ENCODE results near the gene SNX9. TPM values are rescaled to one million over a fixed set of nuclear protein-coding genes. Genes with fewer than 3 reads are reported as not detected.

SNX9 gene
- total and polyA plus RNA-seq, 2 donors (not counting 1 experiment from before 2014, with no cell fraction given) = 56.8 to 117 TPM

DNA sequence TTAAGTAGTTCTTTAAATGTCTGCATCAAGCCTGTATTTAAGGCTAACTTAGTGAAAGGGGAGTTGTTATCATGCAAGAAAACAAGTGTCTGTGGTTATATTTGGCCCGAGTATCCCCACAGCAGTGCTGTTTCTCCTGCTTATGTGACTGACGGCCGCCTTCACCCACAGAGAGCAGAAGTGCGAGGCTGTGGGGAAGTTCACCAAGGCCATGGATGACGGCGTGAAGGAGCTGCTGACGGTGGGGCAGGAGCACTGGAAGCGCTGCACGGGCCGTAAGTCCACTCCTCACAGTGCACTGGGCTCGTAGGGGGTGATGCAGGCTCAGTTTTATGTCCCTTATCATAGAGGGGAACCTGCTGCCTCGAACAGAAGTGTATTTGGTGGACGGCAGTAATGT is 105.4 kb downstream of the SNX9 start:
- Histone ChIP-seq H2AFZ (ENCODE audit: low read length) (no peak overlapping the region), H3K36me3 (ENCODE audit: control insufficient read depth, insufficient read depth, low read length) (peaks cover 17% of the 10 kb centered on the region), H3K27ac (ENCODE audit: insufficient read depth, low read length) (no peak overlapping the region), H3K27me3 (ENCODE audit: control insufficient read depth, insufficient read depth, low read length) (no peaks in the 10 kb centered on the region), H3K9ac (ENCODE audit: insufficient read depth, low read length) (no peak overlapping the region), H3K9me3 (ENCODE audit: control insufficient read depth, insufficient read depth, low read depth, low read length) (no peaks in the 10 kb centered on the region), H3K79me2 (ENCODE audit: control insufficient read depth, insufficient read depth, low read length) (no peaks in the 10 kb centered on the region), H4K20me1 (ENCODE audit: control insufficient read depth, extremely low read depth, insufficient read depth, low read length) (no peaks in the 10 kb centered on the region), H3K4me2 (ENCODE audit: extremely low read depth, insufficient read depth, low read length) (no peak overlapping the region), H3K4me3 (replicated peaks in 1 of 4; ENCODE audit: control extremely low read depth in 1 of 4, insufficient read depth in 1 of 4, low read depth in 3 of 4, low read length in 4 of 4) (no peak overlapping the region), H3K4me1 (ENCODE audit: control insufficient read depth, extremely low read depth, insufficient read depth, low read length) (no peaks in the 10 kb centered on the region)
- TF ChIP-seq EZH2 (IDR thresholded peaks at IDR 0.05; ENCODE audit: low read length, missing control alignments) = no peak
- TF ChIP-seq, protein P1, sequence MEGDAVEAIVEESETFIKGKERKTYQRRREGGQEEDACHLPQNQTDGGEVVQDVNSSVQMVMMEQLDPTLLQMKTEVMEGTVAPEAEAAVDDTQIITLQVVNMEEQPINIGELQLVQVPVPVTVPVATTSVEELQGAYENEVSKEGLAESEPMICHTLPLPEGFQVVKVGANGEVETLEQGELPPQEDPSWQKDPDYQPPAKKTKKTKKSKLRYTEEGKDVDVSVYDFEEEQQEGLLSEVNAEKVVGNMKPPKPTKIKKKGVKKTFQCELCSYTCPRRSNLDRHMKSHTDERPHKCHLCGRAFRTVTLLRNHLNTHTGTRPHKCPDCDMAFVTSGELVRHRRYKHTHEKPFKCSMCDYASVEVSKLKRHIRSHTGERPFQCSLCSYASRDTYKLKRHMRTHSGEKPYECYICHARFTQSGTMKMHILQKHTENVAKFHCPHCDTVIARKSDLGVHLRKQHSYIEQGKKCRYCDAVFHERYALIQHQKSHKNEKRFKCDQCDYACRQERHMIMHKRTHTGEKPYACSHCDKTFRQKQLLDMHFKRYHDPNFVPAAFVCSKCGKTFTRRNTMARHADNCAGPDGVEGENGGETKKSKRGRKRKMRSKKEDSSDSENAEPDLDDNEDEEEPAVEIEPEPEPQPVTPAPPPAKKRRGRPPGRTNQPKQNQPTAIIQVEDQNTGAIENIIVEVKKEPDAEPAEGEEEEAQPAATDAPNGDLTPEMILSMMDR (conservative IDR thresholded peaks at IDR 0.05 in 1 of 2, IDR thresholded peaks at IDR 0.05 in 1 of 2; ENCODE audit: low read depth in 1 of 2, low read length in 2 of 2) = no peak
- no peak for DNase-seq (ENCODE audit: low read depth in 2 of 2)

DNA sequence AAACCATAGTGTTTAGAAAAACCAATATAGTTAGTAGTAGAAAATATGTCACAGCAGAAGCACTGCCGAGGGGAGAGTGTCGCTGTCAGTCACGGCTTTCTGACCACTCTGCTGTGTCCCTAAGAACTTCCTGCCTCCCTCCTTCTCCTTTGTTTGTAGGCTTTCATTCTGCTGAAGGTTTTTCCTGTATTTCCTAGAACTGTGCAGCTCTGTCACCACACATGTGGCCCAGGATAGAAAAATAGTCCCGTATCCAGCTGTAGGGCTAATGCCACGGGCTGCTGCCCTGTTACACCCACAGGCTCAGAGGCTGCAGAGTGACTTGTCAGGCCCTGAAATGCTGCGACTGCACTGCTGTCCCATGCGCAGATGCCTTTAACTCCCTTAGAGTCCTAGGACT is 106.0 kb downstream of the SNX9 start:
- Histone ChIP-seq H3K4me2 (ENCODE audit: extremely low read depth, insufficient read depth, low read length) (no peak overlapping the region), H3K27ac (ENCODE audit: insufficient read depth, low read length) (no peak overlapping the region), H2AFZ (ENCODE audit: low read length) (no peak overlapping the region), H4K20me1 (ENCODE audit: control insufficient read depth, extremely low read depth, insufficient read depth, low read length) (no peaks in the 10 kb centered on the region), H3K79me2 (ENCODE audit: control insufficient read depth, insufficient read depth, low read length) (no peaks in the 10 kb centered on the region), H3K27me3 (ENCODE audit: control insufficient read depth, insufficient read depth, low read length) (no peaks in the 10 kb centered on the region), H3K9me3 (ENCODE audit: control insufficient read depth, insufficient read depth, low read depth, low read length) (no peaks in the 10 kb centered on the region), H3K9ac (ENCODE audit: insufficient read depth, low read length) (no peak overlapping the region), H3K36me3 (ENCODE audit: control insufficient read depth, insufficient read depth, low read length) (peaks cover 19% of the 10 kb centered on the region), H3K4me1 (ENCODE audit: control insufficient read depth, extremely low read depth, insufficient read depth, low read length) (no peaks in the 10 kb centered on the region), H3K4me3 (replicated peaks in 1 of 4; ENCODE audit: control extremely low read depth in 1 of 4, insufficient read depth in 1 of 4, low read depth in 3 of 4, low read length in 4 of 4) (no peak overlapping the region)
- TF ChIP-seq, protein P1 (conservative IDR thresholded peaks at IDR 0.05 in 1 of 2, IDR thresholded peaks at IDR 0.05 in 1 of 2; ENCODE audit: low read depth in 1 of 2, low read length in 2 of 2) = no peak
- TF ChIP-seq EZH2 (IDR thresholded peaks at IDR 0.05; ENCODE audit: low read length, missing control alignments) = no peak
- no peak for DNase-seq (ENCODE audit: low read depth in 2 of 2)

DNA sequence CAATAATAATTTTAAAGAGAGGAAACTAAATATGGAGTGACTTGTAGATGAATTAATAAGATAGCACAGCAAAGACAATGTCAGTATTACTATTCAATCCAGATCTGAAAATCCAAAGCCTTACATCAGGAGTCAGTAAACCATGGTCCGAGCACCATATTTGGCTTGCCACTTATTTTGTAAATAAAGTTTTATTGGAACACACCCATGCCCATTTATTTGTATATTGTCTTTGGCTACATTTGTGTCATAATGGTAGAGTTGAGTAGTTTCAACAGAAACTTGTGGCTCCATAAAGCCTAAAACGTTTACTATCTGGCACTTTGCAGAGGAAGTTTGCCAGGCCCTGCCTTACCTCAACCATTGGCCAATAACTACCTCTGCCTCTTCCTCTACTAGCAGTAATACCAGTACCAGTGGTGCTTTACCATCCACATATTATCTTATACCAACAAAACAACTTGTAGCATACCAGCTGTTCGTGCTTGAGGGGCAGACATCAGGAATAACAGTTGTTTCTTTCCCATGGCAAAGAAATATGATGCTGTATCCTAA is 106.8 kb downstream of the SNX9 start:
- no peaks in the 10 kb centered on the region for H3K79me2 ChIP-seq (ENCODE audit: control insufficient read depth, insufficient read depth, low read length)
- DNase-seq (ENCODE audit: low read depth in 2 of 2) = no peak
- H3K4me3 ChIP-seq (replicated peaks in 1 of 4; ENCODE audit: control extremely low read depth in 1 of 4, insufficient read depth in 1 of 4, low read depth in 3 of 4, low read length in 4 of 4) = no peak overlapping the region
- H4K20me1 ChIP-seq (ENCODE audit: control insufficient read depth, extremely low read depth, insufficient read depth, low read length) = no peaks in the 10 kb centered on the region
- H3K4me2 ChIP-seq (ENCODE audit: extremely low read depth, insufficient read depth, low read length) = no peak overlapping the region
- no peaks in the 10 kb centered on the region for H3K4me1 ChIP-seq (ENCODE audit: control insufficient read depth, extremely low read depth, insufficient read depth, low read length)
- no peaks in the 10 kb centered on the region for H3K27me3 ChIP-seq (ENCODE audit: control insufficient read depth, insufficient read depth, low read length)
- no peaks in the 10 kb centered on the region for H3K9me3 ChIP-seq (ENCODE audit: control insufficient read depth, insufficient read depth, low read depth, low read length)
- no peak overlapping the region for H2AFZ ChIP-seq (ENCODE audit: low read length)
- no peak for TF ChIP-seq EZH2 (IDR thresholded peaks at IDR 0.05; ENCODE audit: low read length, missing control alignments)
- TF ChIP-seq, protein P1 (conservative IDR thresholded peaks at IDR 0.05 in 1 of 2, IDR thresholded peaks at IDR 0.05 in 1 of 2; ENCODE audit: low read depth in 1 of 2, low read length in 2 of 2) = no peak
- no peak overlapping the region for H3K9ac ChIP-seq (ENCODE audit: insufficient read depth, low read length)
- H3K27ac ChIP-seq (ENCODE audit: insufficient read depth, low read length) = no peak overlapping the region
- peaks cover 19% of the 10 kb centered on the region for H3K36me3 ChIP-seq (ENCODE audit: control insufficient read depth, insufficient read depth, low read length)

Measured in fibroblast of lung (primary cell).